Activated T-helper 17 cell treated with anti-CD3 and anti-CD28 coated beads, Interleukin-2, amount 50 U/mL, for 72 hours (primary cell): ENCODE measurements around the gene AIFM1. TPM values are rescaled to one million over a fixed set of nuclear protein-coding genes. Genes with fewer than 3 reads are reported as not detected.
A peak's percentile ranks its signal among the peaks of the same experiment; 100 is the strongest.
"Not testable (repeated sequence)": the region's sequence is repeated elsewhere in the genome, so short reads cannot be mapped to it uniquely, and the experiment has no call there.

ENCODE experiments used
- ATAC-seq: fragments of 150-1000 bp; cut with Tn5 transposase; replicated peaks from 2 replicates; pipeline ENCODE4 v1.10.0; 2021; ENCODE audit warnings: mild to moderate bottlenecking, moderate library complexity
- H3K27ac Mint-ChIP-seq: one replicate; pipeline ENCODE4 v1.8.0; 2022; ENCODE audit warnings: mixed read lengths
- H3K27me3 Mint-ChIP-seq: one replicate; pipeline ENCODE4 v1.8.0; 2022; ENCODE audit warnings: mixed read lengths
- H3K36me3 Mint-ChIP-seq: one replicate; pipeline ENCODE4 v1.8.0; 2022; ENCODE audit warnings: low read depth, mild to moderate bottlenecking, mixed read lengths
- H3K4me1 Mint-ChIP-seq: one replicate; pipeline ENCODE4 v1.8.0; 2022; ENCODE audit warnings: mixed read lengths
- H3K4me3 Mint-ChIP-seq: one replicate; pipeline ENCODE4 v1.8.0; 2022; ENCODE audit warnings: mild to moderate bottlenecking, mixed read lengths
- H3K9me3 Mint-ChIP-seq: one replicate; pipeline ENCODE4 v1.8.0; 2022; ENCODE audit warnings: mixed read lengths
- total RNA-seq, 2 donors: library from RNA; stranded (reverse); gene quantifications; one replicate each; pipeline ENCODE4 v1.2.3, GENCODE V29; 2022

AIFM1 gene
- total RNA-seq, 2 donors from 2014 or later: 25.4 to 67.3 TPM

GRCh38 chrX:130119312-130119898, 46.2 kb downstream of the AIFM1 start:
- H3K4me3 Mint-ChIP-seq: peak overlapping the region; percentile 64
- no peaks in the 10 kb centered on the region for H3K9me3 Mint-ChIP-seq
- no peak overlapping the region for H3K27ac Mint-ChIP-seq
- no peaks in the 10 kb centered on the region for H3K27me3 Mint-ChIP-seq
- no peaks in the 10 kb centered on the region for H3K36me3 Mint-ChIP-seq
- no peak for ATAC-seq
- H3K4me1 Mint-ChIP-seq: peaks cover 18% of the 10 kb centered on the region

- Mint-ChIP-seq H3K9me3 (no peaks in the 10 kb centered on the region), H3K4me1 (peaks cover 18% of the 10 kb centered on the region), H3K27ac (no peak overlapping the region), H3K27me3 (no peaks in the 10 kb centered on the region), H3K4me3 (peak overlapping the region; percentile 64), H3K36me3 (no peaks in the 10 kb centered on the region)
- ATAC-seq: peak; percentile 28
These were observed 47.0 kb downstream of the AIFM1 start for GRCh38 chrX:130118441-130119311.

GRCh38 chrX:130117166-130117565, 48.5 kb downstream of the AIFM1 start:
- H3K27me3 Mint-ChIP-seq: no peaks in the 10 kb centered on the region
- no peak overlapping the region for H3K27ac Mint-ChIP-seq
- ATAC-seq: no peak
- H3K4me3 Mint-ChIP-seq: no peak overlapping the region
- H3K36me3 Mint-ChIP-seq: no peaks in the 10 kb centered on the region
- peaks cover 18% of the 10 kb centered on the region for H3K4me1 Mint-ChIP-seq
- H3K9me3 Mint-ChIP-seq: no peaks in the 10 kb centered on the region

- Mint-ChIP-seq H3K27ac (peak overlapping the region; percentile 56), H3K4me3 (peak overlapping the region; percentile 20), H3K4me1 (peaks cover 18% of the 10 kb centered on the region)
- H3K9me3 Mint-ChIP-seq, H3K36me3 Mint-ChIP-seq, H3K27me3 Mint-ChIP-seq: not testable (repeated sequence)
- ATAC-seq: peak; percentile 42
These were observed 50.3 kb downstream of the AIFM1 start for GRCh38 chrX:130115119-130115885.

- no peak overlapping the region for H3K27ac Mint-ChIP-seq
- H3K27me3 Mint-ChIP-seq: no peaks in the 10 kb centered on the region
- peaks cover 16% of the 10 kb centered on the region for H3K4me1 Mint-ChIP-seq
- peak overlapping the region; percentile 20 for H3K4me3 Mint-ChIP-seq
- no peaks in the 10 kb centered on the region for H3K9me3 Mint-ChIP-seq
- ATAC-seq: peak; percentile 33
- H3K36me3 Mint-ChIP-seq: peaks cover 3% of the 10 kb centered on the region
These were observed 51.5 kb downstream of the AIFM1 start for GRCh38 chrX:130114141-130114588.

GRCh38 chrX:130111220-130112154, 54.2 kb downstream of the AIFM1 start:
- no peak overlapping the region for H3K27ac Mint-ChIP-seq
- H3K4me3 Mint-ChIP-seq: peak overlapping the region; percentile 65
- H3K36me3 Mint-ChIP-seq: peaks cover 12% of the 10 kb centered on the region
- no peaks in the 10 kb centered on the region for H3K9me3 Mint-ChIP-seq
- no peaks in the 10 kb centered on the region for H3K27me3 Mint-ChIP-seq
- no peak for ATAC-seq
- H3K4me1 Mint-ChIP-seq: peaks cover 12% of the 10 kb centered on the region

GRCh38 chrX:130110379-130111219, 55.0 kb downstream of the AIFM1 start, which contains the start of gene ELF4:
Gene ELF4, minus strand, starts transcription at chrX:130110497. Its CDS starts 29,167 bp downstream, at chrX:130081330.
- no peaks in the 10 kb centered on the region for H3K9me3 Mint-ChIP-seq
- H3K4me3 Mint-ChIP-seq: peak within 1 kb of the TSS; percentile 81
- H3K27me3 Mint-ChIP-seq: no peaks in the 10 kb centered on the region
- H3K4me1 Mint-ChIP-seq: peaks cover 19% of the 10 kb centered on the region
- peaks cover 12% of the 10 kb centered on the region for H3K36me3 Mint-ChIP-seq
- peak; percentile 65 for ATAC-seq
- peak within 1 kb of the TSS; percentile 73 for H3K27ac Mint-ChIP-seq

- peak; percentile 20 for ATAC-seq
- no peaks in the 10 kb centered on the region for H3K9me3 Mint-ChIP-seq
- peaks cover 11% of the 10 kb centered on the region for H3K4me1 Mint-ChIP-seq
- peaks cover 12% of the 10 kb centered on the region for H3K36me3 Mint-ChIP-seq
- H3K27me3 Mint-ChIP-seq: no peaks in the 10 kb centered on the region
- peak overlapping the region; percentile 73 for H3K27ac Mint-ChIP-seq
- peak overlapping the region; percentile 81 for H3K4me3 Mint-ChIP-seq
These were observed 55.9 kb downstream of the AIFM1 start for GRCh38 chrX:130109429-130110378.

GRCh38 chrX:130108647-130109428, 56.8 kb downstream of the AIFM1 start:
- Mint-ChIP-seq H3K27me3 (no peaks in the 10 kb centered on the region), H3K4me3 (peak overlapping the region; percentile 81), H3K4me1 (peaks cover 18% of the 10 kb centered on the region), H3K36me3 (peaks cover 12% of the 10 kb centered on the region), H3K9me3 (no peaks in the 10 kb centered on the region), H3K27ac (peak overlapping the region; percentile 73)
- peak; percentile 81 for ATAC-seq

- Mint-ChIP-seq H3K4me3 (peak overlapping the region; percentile 52), H3K27ac (peak overlapping the region; percentile 36), H3K4me1 (peaks cover 29% of the 10 kb centered on the region), H3K9me3 (no peaks in the 10 kb centered on the region), H3K36me3 (peaks cover 16% of the 10 kb centered on the region), H3K27me3 (no peaks in the 10 kb centered on the region)
- ATAC-seq: no peak
These were observed 59.6 kb downstream of the AIFM1 start for GRCh38 chrX:130106071-130106470.

- no peak overlapping the region for H3K4me3 Mint-ChIP-seq
- H3K36me3 Mint-ChIP-seq: peaks cover 20% of the 10 kb centered on the region
- H3K4me1 Mint-ChIP-seq: peaks cover 36% of the 10 kb centered on the region
- no peak overlapping the region for H3K27ac Mint-ChIP-seq
- no peaks in the 10 kb centered on the region for H3K9me3 Mint-ChIP-seq
- H3K27me3 Mint-ChIP-seq: no peaks in the 10 kb centered on the region
- ATAC-seq: no peak
These were observed 60.4 kb downstream of the AIFM1 start for GRCh38 chrX:130105244-130105643.
